HEK293T (cell line): Measurements from ENCODE around the gene TUBAL3.

Source experiments
- BHLHE40 ChIP-seq: fragments of 450-650 bp; IDR thresholded peaks from 2 replicates; pipeline ENCODE4 v1.6.1; 2016; ENCODE audit warnings: mild to moderate bottlenecking, moderate library complexity, borderline replicate concordance
- ELF4 ChIP-seq: fragments of 450-650 bp; IDR thresholded peaks from 2 replicates; pipeline ENCODE4 v1.6.1; 2017; ENCODE audit warnings: antibody characterized with exemption
- FOXA1 ChIP-seq: fragments of 450-650 bp; IDR thresholded peaks from 2 replicates; pipeline ENCODE4 v1.6.1; 2016; ENCODE audit warnings: mild to moderate bottlenecking
- FOXK2 ChIP-seq: fragments of 450-650 bp; IDR thresholded peaks from 2 replicates; pipeline ENCODE4 v1.6.1; 2016; ENCODE audit warnings: mild to moderate bottlenecking
- FOXM1 ChIP-seq: fragments of 450-650 bp; IDR thresholded peaks from 2 replicates; pipeline ENCODE4 v1.6.1; 2017; ENCODE audit warnings: mild to moderate bottlenecking, borderline replicate concordance
- SP1 ChIP-seq: fragments of 450-650 bp; IDR thresholded peaks from 2 replicates; pipeline ENCODE4 v1.6.1; 2017

- TF ChIP-seq SP1 = no peak
- TF ChIP-seq FOXA1 = no peak
- TF ChIP-seq FOXK2 = no peak
- no peak for TF ChIP-seq FOXM1
- no peak for TF ChIP-seq ELF4
- TF ChIP-seq BHLHE40 = no peak
Measured at GRCh38 chr10:5447611-5448071, 43.0 kb upstream of the TUBAL3 start.
